HFFc6 (cell line): Measurements from ENCODE around the gene TANGO6. TPM values are rescaled to one million over a fixed set of nuclear protein-coding genes. Genes with fewer than 3 reads are reported as not detected.

ENCODE experiments used
- DNase-seq: peaks from one replicate; pipeline ENCODE4 v3.0.0-alpha.2; 2018
- H3K27ac Mint-ChIP-seq: 2 replicates; pipeline ENCODE4 v1.8.0; 2020; ENCODE audit warnings: mild to moderate bottlenecking, mixed read lengths
- H3K27me3 Mint-ChIP-seq: 2 replicates; pipeline ENCODE4 v1.8.0; 2021; ENCODE audit warnings: mild to moderate bottlenecking, moderate library complexity, mixed read lengths; ENCODE audit not compliant: insufficient read depth
- H3K36me3 Mint-ChIP-seq: 2 replicates; pipeline ENCODE4 v1.8.0; 2021; ENCODE audit warnings: low read depth, mixed read lengths
- H3K4me1 Mint-ChIP-seq: 2 replicates; pipeline ENCODE4 v1.8.0; 2020; ENCODE audit warnings: low read depth, mixed read lengths
- H3K4me3 Mint-ChIP-seq: 2 replicates; pipeline ENCODE4 v1.8.0; 2020; ENCODE audit warnings: mild to moderate bottlenecking, moderate library complexity, mixed read lengths
- H3K9me3 Mint-ChIP-seq: 2 replicates; pipeline ENCODE4 v1.8.0; 2020; ENCODE audit warnings: mild to moderate bottlenecking, mixed read lengths
- CTCF ChIP-seq: fragments of 200-600 bp; sonication (generic); IDR thresholded peaks from 2 replicates; pipeline ENCODE4 v1.5.0; 2021; ENCODE audit warnings: antibody characterized with exemption, mild to moderate bottlenecking
- total RNA-seq, 6 experiments: library from RNA; stranded (reverse); fragmentation: NEBNext Ultra II Directional; extraction: Animal tissue kit (Norgen Biotek cat#: 25700); gene quantifications; 2 replicates in 1 of 6; 3 replicates in 5 of 6; pipeline ENCODE4 v1.2.3, GENCODE V29; 2021

Gene TANGO6
- total RNA-seq, 6 experiments from 2014 or later = 14.7 to 22.1 (median 18.9) TPM

- no peak overlapping the region for H3K4me3 Mint-ChIP-seq
- TF ChIP-seq CTCF = no peak
- H3K9me3 Mint-ChIP-seq = peaks cover 4% of the 10 kb centered on the region
- H3K27ac Mint-ChIP-seq = no peak overlapping the region
- DNase-seq = no peak
- peaks cover 6% of the 10 kb centered on the region for H3K27me3 Mint-ChIP-seq
- H3K36me3 Mint-ChIP-seq = peaks cover 16% of the 10 kb centered on the region
- peaks cover 52% of the 10 kb centered on the region for H3K4me1 Mint-ChIP-seq
Observed at GRCh38 chr16:68806981-68807380, 36.4 kb upstream of the TANGO6 start.

- H3K9me3 Mint-ChIP-seq = peaks cover 7% of the 10 kb centered on the region; the same call in 1 of the 2 replicates
- peaks cover 2% of the 10 kb centered on the region for H3K27me3 Mint-ChIP-seq
- no peak overlapping the region for H3K4me3 Mint-ChIP-seq
- no peak for TF ChIP-seq CTCF
- no peak for DNase-seq
- peaks cover 23% of the 10 kb centered on the region for H3K4me1 Mint-ChIP-seq
- no peak overlapping the region for H3K27ac Mint-ChIP-seq
- H3K36me3 Mint-ChIP-seq = peaks cover 15% of the 10 kb centered on the region
Observed at GRCh38 chr16:68814516-68814915, 28.8 kb upstream of the TANGO6 start.

- TF ChIP-seq CTCF = no peak
- H3K4me1 Mint-ChIP-seq = peaks cover 30% of the 10 kb centered on the region
Observed at GRCh38 chr16:68823401-68824135, 19.8 kb upstream of the TANGO6 start.

GRCh38 chr16:68825427-68825826 is 17.9 kb upstream of the TANGO6 start:
- Mint-ChIP-seq H3K4me1 (peaks cover 38% of the 10 kb centered on the region), H3K36me3 (peaks cover 24% of the 10 kb centered on the region), H3K9me3 (peaks cover 4% of the 10 kb centered on the region; the same call in 1 of the 2 replicates), H3K4me3 (no peak overlapping the region), H3K27me3 (peaks cover 2% of the 10 kb centered on the region; the same call in 1 of the 2 replicates), H3K27ac (no peak overlapping the region)
- no peak for DNase-seq
- no peak for TF ChIP-seq CTCF

More at GRCh38 chr16:68823401-68824135, 19.8 kb upstream of the TANGO6 start:
- H3K36me3 Mint-ChIP-seq = peaks cover 24% of the 10 kb centered on the region
- DNase-seq = peak; percentile 81
- peaks cover 2% of the 10 kb centered on the region; the same call in 1 of the 2 replicates for H3K27me3 Mint-ChIP-seq
- peak overlapping the region; percentile 77 for H3K4me3 Mint-ChIP-seq
- H3K27ac Mint-ChIP-seq = peak overlapping the region; percentile 89
- H3K9me3 Mint-ChIP-seq = peaks cover 4% of the 10 kb centered on the region; the same call in 1 of the 2 replicates

- no peak overlapping the region for H3K27ac Mint-ChIP-seq
- peaks cover 2% of the 10 kb centered on the region; the same call in 1 of the 2 replicates for H3K27me3 Mint-ChIP-seq
- DNase-seq = no peak
Observed at GRCh38 chr16:68826652-68827051, 16.7 kb upstream of the TANGO6 start.

More at GRCh38 chr16:68826652-68827051, 16.7 kb upstream of the TANGO6 start:
- Mint-ChIP-seq H3K9me3 (peaks cover 4% of the 10 kb centered on the region; the same call in 1 of the 2 replicates), H3K4me3 (no peak overlapping the region), H3K4me1 (peaks cover 35% of the 10 kb centered on the region), H3K36me3 (peaks cover 20% of the 10 kb centered on the region)
- TF ChIP-seq CTCF = no peak
